Stimulated activated CD8-positive, alpha-beta memory T cell treated with anti-CD3 and anti-CD28 coated beads, Interleukin-15, amount 100 ng/mL, for 48 hours (primary cell): ENCODE data around the gene ZDHHC11.
A peak's percentile ranks its signal among the peaks of the same experiment; 100 is the strongest.
"Not testable (repeated sequence)": the region's sequence is repeated elsewhere in the genome, so short reads cannot be mapped to it uniquely, and the experiment has no call there.

Experiments used
- DNase-seq, 2 donors: peaks; one replicate each; pipeline ENCODE4 v3.0.0-alpha.2; 2020; ENCODE audit warnings: low read depth in 2 of 2

Gene ZDHHC11

DNA sequence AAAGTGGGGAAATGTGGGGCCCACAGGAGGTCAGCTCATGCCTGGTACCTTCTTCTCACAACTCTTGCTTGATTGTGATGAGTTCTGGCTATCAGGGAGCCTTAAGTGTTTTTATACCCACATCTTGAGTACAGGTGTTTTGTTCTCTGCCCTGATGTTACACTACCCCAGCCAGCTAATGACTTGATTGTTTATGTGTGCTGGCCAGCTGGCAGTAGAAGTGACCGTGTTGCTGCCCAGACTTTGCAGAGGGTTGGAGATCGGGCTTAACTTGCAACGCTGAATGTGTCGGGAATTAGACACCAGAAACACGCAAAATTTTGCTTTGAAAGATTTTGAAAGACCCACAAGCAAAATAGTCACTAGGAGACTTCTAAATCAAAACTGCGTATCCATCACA is 49.3 kb downstream of the ZDHHC11 start:
- DNase-seq = no peak

DNA sequence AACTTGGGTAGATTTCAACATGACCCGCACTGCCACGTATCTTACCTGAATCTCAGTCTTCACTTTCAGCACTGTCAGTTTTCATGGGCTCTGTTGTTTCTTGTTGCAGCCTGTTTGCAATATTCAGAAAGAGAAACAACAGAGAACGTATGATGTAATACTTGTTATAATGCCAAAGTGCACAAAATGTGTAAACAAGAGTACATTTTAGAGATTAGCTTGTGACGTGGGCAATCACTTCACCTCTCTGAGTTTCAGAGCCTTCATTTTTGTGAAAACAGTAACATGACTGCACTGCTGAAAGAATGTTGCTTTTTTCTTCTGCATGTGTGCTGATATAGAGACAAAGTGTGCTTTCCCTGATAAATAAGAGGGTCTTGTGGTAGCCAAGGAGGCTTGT is 49.7 kb downstream of the ZDHHC11 start:
- DNase-seq = not testable (repeated sequence)

DNA sequence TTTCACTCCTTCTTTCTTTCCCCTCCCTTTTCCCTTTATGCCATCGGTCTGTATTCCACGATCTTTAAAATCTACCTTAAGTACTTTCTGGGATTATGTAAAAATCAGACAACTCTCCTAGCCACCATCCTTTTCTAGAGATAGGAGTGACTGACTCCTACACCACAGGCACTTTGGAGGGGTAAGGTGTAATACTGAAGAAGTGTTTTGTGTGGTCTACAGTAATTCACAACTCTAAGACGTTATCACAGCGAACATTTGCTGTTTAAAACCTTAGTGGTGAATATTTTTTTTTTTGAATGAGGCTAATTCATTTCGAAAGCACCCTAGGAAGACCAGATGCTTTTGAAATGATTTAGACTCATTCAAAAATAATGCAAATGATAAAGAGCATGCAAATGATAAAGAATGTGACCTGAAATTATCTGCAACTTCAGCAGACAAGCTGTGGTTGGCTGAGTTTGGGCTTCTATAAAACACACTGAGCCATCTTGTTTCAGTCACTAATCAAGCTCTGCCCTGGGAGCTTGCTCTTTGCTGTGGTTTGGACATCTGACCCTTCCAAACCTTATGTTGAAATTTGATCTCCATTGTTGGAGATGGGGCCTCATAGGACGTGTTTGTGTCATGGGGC is 52.2 kb downstream of the ZDHHC11 start:
- not testable (repeated sequence) for DNase-seq

DNA sequence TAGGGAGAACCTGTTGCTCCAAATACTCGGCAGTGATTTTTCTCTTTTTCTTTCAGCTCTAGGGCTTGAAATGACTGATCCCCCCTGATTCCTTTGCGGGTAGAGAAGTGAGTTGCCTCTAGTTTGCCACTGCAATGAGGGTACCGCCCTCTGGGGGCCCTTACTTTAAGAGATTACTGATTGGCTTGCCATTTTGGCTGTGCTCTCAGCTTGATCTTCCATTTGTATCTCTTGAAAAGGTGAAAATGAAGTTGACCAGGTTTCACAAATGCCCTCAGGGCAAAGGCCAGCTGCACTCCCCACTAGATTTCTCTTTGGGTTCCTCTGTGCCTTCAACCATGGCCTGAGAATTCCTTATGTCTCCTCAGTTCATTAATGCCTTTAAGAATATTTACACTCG is 52.8 kb downstream of the ZDHHC11 start:
- not testable (repeated sequence) for DNase-seq

DNA sequence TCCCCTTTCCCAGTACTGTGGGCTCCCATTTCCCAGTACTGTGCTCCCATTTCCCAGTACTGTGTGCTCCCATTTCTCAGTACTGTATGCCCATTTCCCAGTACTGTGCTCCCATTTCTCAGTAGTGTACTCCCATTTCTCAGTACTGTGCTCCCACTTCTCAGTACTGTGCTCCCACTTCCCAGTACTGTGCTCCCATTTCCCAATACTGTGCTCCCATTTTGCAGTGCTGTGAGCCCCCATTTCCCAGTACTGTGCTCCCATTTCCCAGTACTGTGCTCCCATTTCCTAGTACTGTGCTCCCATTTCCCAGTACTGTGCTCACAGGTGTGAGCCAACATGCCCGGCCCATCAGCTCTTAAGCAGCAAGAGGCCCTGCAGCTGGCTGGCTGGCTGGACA is 54.9 kb downstream of the ZDHHC11 start:
- not testable (repeated sequence) for DNase-seq

DNA sequence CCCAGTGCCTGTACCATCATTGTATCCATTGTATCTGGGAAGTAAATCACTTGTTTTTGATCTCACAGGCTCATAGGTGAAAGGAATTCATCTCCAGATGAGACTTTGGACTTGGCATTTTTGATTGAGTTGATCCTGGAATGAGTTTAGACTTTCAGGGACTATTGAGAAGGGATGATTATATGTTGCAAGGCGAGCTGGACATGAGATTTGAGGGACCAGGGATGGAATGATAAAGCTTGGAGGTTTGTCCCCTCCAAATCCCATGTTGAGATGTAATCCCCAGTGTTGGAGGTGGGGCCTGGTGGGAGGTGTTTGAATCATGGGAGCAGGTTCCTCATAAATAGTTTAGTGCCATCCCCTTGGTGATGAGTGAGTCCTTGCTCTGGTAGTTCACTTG is 55.8 kb downstream of the ZDHHC11 start:
- not testable (repeated sequence) for DNase-seq

DNA sequence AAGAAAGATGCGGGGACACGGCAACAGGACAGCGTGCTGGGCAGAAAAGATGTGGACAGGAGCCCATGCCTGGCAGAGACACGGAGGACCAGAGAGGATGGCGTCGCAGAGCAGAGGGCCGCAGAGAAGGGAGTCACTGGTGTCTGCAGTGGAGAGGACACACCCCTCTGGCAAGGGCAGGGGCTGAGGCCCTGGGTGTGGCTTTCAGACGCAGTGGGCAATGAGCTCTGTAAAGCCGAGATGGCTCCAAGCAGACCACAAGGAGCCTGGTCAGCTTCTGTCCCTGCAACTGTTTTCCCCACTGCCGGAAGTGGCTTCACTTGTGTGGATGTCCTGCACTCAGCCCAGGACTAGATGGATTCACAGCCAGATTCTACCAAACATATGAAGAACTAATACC is 62.1 kb downstream of the ZDHHC11 start:
- not testable (repeated sequence) for DNase-seq

DNA sequence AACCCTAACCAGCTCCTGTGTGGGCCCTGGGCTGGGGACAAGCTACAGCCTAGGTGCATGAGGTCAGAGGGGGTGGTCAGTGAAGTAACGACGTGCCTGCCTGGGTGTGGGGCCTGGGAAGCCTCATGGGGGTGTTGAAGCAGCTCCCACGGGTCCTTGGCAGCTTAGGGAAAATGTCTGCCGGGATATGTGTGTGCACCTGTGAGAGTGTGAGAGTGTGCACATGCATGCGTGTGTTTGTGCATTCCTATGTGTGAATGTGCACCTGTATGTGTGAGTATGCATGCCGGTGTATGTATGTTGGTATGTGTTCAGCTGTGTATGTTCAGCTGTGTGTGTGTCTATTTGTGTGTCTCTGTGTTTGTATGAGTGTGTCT is 62.9 kb downstream of the ZDHHC11 start:
- DNase-seq = not testable (repeated sequence)

DNA sequence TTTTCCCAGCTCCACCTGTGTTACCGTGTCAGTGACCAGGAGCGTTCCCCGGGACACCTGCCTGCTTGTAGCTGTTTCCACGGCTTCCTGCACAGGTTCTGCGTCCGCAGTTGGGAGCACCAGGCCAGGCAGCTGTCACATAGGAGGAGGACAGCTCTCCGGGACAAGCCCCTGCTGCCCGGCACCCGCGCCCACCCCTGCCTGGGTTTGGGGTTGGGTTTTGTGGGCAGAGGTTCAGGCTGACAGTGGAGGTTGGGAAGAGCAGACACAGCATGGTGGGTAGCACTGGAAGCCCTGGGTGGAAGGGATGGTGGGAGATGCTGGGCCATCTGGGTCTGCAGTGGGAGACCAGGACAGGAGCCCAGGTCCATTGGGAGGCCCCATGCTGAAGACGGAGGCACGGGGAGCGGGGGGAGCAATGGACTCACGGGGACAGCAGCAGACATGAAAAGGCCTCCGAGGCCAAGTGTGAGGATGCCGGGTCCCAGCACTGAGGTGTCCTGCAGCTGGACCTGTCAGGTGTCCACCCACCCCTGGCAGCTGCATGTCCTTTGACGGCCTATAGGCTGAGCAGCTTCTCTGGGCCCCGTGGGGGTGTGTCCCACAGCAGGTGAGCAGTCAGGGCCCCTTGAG is 63.4 kb downstream of the ZDHHC11 start:
- not testable (repeated sequence) for DNase-seq

DNA sequence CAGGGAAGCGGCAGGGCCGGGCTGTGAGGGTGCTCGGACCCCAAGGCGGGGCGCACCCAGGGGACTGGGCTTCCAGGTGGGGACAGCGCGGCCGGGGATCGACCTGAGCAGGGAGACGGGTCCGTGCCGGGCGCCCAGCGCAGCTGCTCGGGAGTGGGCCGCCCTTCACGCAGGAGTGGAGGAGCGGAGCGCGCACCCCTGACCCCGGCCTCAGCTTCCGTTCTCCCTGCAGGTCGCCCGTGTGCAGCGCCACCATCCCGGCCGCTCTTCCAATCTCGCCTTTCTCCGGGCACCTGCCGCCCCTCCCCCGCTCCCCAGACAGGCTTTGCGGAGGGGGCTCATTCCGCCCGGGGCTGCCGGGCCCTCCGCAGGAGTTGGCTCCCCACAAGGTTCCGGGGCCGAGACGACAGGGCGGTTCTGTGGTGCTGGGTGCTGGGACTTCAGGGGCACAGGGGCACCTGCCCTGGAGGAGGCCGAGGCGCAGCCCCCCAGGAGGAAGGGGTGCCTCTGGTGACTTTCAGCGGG is 65.5 kb downstream of the ZDHHC11 start:
- not testable (repeated sequence) for DNase-seq

DNA sequence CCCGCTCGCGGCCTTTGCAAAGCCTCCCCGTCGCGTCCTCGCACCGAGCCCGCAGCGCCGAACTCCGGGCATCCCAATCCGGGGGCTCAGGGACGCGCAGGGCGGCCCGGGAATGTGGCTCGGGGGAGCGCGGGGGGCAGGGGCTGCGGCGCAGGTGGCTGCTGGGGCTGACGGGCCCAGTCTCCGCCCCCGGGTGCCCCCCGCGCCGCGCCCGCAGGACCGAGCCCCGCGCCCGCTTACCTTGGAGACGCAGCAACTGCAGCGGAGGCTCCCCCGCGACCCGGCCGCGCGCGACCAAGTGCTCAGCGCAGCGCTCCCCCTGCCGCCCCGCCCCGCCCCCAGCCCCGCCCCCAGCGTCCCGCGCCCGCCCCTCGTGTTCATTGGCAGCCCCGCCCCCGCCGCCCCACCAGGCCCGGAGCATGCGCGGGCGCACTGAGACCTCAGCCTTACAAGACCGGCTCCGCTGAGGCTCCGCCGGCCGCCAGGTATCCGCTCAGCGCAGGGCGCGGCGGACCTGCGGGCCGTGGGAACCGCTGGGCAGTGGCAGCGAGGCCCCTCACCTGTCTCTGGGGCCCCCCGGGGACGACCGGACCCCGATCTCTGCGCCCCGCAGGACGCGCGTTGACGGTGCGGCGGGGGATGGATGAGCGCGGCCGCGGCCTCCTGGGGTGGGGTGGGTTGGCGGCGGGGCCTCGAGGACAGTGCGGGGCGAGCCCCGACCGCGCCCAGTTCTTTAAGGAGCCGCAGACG is 66.2 kb downstream of the ZDHHC11 start, which contains the start of gene ZDHHC11B:
Gene ZDHHC11B, minus strand, starts transcription at position 302 of the 750 bp plus-strand sequence. CDS start 17,810 bp downstream, outside the sequence.
- peak; percentile 80 to 86 for DNase-seq

DNA sequence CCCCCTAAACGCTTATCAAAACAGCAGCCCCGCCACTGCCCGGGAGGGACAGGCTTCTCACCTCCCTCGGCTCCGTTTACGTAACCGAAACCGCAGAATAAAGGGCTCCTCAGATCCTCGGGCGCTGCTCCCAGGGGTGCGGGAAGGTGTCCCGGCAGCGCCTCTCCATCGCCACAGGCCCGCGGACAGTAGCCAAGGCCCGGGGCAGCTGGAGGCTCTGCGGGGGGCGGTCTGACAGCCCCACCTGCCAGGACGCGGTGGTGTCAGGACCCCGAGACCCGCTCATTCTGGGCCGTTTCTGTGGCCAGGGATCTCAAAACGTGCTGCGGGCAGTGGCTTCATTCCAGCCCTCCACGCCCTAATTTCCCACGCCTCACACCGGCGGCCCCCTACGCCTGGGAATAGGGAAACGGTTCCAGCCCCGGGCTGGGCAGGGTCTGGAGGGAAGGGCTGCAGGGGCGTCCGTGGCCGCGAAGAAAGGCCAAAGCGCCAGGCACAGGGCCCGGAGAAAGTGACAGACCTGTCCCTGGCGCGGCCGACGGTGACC is 66.8 kb downstream of the ZDHHC11 start:
- DNase-seq = not testable (repeated sequence)

DNA sequence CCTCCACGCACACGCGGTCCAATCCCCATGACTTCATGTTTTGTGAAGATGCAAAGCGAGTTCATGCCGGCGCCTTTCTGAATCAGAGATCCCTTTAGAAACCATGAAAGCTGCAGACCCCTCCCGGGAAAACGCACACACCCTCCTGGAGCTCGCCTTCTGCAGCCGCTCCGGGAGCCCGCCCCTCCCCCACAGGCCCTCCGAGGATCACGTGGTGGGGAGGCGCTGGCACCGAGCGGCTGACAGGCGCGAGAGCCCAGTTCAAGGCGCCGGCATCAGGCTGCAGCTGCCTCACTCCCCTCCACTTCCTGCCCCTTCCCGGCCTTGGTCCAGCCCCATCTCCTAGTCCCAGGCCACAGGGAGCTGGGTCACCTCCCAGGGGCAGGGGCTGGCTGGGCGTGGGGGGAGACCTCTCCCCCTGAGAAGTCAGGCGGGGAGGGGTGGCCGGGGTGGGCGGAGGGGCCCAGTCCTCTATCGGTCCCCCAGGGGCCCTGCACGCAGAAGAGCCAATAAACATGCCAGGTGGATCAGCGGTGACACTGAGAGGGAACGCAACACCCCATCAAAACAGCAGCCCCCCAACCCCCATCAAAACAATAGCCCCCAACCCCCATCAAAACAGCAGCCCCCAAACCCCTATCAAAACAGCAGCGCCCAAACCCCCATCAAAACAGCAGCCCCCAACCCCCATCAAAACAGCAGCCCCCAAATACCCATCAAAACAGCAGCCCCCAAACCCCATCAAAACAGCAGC is 67.6 kb downstream of the ZDHHC11 start:
- not testable (repeated sequence) for DNase-seq

DNA sequence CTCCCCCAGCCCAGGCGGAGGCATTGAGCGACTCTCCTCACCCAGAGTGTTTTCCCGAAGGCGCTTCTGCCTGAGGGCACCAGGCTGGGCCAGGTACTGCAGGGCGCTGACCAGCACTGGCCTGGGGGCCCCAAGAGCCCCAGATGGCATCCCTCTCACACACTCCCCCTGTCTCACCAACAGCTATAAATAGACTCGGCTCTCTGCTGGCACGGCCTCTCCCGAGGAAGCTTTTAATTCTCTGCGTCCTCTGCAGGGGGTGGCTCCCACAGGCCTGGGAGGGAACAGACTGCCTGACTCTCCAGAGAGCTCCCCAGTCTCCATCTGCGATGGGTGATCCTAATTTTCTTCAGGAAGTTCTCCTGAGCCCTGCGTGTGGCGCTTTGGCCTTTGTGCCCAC is 68.4 kb downstream of the ZDHHC11 start:
- DNase-seq = not testable (repeated sequence)

DNA sequence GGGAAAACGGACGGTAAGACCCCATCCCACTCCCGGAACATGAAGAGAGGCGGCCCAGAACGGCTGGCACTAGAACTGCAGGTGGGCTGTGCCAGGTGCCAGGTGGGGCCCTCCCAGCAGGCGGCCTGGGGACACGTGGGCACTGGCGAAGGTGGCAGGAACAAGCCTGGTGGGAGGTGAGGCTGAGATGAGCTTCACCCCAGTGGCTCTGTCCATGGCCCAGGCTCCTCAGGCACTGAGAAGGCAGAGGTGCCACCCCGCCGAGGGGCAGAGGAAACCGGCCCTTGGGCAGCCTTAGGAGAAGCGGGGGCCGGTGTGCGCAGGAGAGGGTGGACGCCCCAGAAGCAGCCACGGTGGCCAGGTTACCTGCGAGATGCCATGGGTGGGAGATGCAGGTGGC is 70.2 kb downstream of the ZDHHC11 start:
- not testable (repeated sequence) for DNase-seq

DNA sequence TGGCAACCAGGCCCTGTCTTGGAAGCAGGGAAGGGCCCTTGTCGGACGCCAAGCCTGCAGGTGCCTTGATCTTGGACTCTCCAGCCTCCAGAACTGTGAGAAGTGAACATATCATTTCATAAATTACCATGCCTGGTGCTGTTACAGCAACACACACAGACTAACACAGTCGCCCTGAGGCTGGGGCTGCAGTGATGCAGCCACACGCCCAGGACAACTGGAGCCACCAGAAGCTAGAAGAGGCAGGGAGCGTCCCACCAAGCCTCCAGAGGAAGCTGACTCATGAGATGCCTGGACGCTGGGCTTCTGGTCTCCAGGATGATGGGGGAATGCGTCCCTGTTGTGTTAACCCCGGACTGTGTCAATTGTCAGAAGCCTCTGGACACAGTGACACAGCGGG is 71.8 kb downstream of the ZDHHC11 start:
- not testable (repeated sequence) for DNase-seq

DNA sequence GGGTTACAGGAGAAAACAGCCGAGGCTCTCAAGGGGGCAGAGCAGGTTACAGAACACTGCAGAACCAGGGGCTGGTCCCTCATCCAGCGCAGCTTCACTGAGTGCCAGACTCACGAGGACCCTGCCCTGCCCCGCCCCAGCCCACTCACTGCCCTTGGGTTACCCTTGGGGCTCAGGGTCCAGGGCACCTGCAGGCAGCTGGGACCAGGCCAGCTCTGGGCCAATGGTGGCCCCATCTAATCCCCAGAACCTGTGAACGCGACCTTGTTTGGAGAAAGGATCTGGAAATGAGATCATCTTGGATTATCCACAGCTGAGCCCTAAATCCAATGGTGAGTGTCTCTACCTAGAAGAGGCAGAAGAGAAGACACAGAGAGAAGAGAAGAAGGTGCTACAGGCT is 72.4 kb downstream of the ZDHHC11 start:
- not testable (repeated sequence) for DNase-seq

DNA sequence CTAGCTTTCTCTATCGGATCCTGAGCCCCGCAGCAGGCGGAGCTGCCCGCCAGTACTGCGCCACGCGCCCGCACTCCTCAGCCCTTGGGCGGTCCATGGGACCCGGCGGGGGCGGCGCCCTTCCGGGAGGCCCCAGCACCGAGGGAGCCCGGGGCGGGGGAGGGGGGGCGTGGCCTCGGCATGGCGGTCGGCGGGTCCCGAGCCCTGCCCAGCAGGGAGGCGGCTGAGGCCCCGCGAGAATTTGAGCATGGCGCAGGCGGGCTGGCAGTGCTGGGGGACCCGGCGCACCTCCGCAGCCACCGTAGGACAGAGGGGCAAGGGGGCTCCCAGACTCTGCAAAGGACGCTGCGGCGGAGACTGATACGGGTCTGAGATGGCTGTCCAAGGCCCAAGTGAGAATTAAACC is 73.0 kb downstream of the ZDHHC11 start:
- DNase-seq = no peak

DNA sequence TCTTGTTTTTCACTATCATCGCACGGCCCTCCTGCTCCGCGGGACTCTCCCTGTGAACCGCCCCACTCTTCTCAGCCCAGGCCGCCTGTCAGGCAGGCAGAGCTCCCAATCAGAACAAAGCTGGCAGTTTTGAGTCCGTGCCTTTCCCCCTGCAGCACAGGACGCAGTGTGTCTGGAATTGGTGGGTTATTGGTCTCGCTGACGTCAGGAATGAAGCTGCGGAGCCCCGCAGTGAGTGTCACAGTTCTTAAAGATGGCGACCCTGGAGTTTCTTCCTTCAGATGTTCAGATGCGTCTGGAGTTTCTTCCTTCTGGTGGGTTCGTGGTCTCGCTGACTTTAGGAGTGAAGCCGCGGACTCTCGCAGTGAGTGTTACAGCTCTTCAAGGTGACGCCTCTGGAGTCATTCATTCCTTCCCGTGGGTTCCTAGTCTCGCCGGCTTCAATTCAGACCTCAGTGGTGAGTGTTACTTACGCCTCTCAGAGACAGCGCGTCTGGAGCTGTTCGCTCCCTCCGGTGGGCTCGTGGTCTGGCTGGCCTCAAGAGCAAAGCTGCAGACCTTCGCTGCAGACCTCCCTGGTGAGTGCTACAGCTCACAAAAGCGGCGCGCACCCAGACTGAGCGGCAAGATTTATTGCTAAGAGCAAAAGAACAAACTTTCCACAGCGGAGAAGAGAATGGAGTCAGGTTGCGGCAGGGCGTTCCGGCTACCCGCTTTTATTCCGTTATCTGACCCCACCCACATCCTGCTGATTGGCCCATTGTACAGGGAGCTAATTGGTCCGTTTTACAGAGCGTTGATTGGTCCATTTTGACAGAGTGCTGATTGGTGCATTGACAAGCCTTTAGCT is 73.7 kb downstream of the ZDHHC11 start:
- no peak for DNase-seq
